B cell (primary cell): ENCODE results near the gene KCNH5. TPM values are rescaled to one million over a fixed set of nuclear protein-coding genes. Genes with fewer than 3 reads are reported as not detected.

ENCODE experiments used
- ATAC-seq: fragments of 200-7000 bp; cut with Tn5 transposase; one replicate; pipeline ENCODE4 v1.10.0; 2021; ENCODE audit warnings: low read depth, mild to moderate bottlenecking, moderate number of reproducible peaks, moderate library complexity
- CTCF ChIA-PET: fragments of 350-600 bp; sonication (Branson Sonifier 250); formaldehyde crosslinking; loops from one replicate; lab custom pipeline; 2021; ENCODE audit warnings: antibody characterized with exemption, inconsistent platforms; lab: Charles Lee
- POLR2A ChIA-PET: fragments of 350-600 bp; sonication (Branson Sonifier 250); formaldehyde crosslinking; loops from one replicate; lab custom pipeline; 2021; ENCODE audit warnings: antibody characterized with exemption; lab: Charles Lee
- DNase-seq: peaks from one replicate; pipeline ENCODE4 v3.0.0; 2013
- H2AFZ ChIP-seq: 2 replicates; pipeline ENCODE4 v1.6.1; 2012; ENCODE audit warnings: mild to moderate bottlenecking, low read depth, low read length; ENCODE audit not compliant: insufficient read depth, poor library complexity, severe bottlenecking
- H3K27ac ChIP-seq, 2 donors: 1 replicate in 1 of 2; 2 replicates in 1 of 2; pipeline ENCODE4 v1.5.1; 2012 to 2013; ENCODE audit warnings: low read length in 2 of 2, mild to moderate bottlenecking in 2 of 2, moderate library complexity in 1 of 2
- H3K27me3 ChIP-seq, 4 experiments: fragments of 200-600 bp in 1 of 4; sonication (generic) in 1 of 4; replicated peaks in 1 of 4; 1 replicate in 2 of 4; 2 replicates in 2 of 4; pipeline versions ENCODE4 v1.6.1 to v1.7.0; 2013 to 2016; ENCODE audit warnings: low read length in 3 of 4, mild to moderate bottlenecking in 2 of 4, mixed read lengths in 1 of 4, moderate library complexity in 1 of 4; ENCODE audit not compliant: insufficient read depth in 4 of 4, control insufficient read depth in 3 of 4; ENCODE audit errors: control extremely low read depth in 1 of 4
- H3K36me3 ChIP-seq, 2 experiments: replicated peaks in 1 of 2; 1 replicate in 1 of 2; 2 replicates in 1 of 2; pipeline versions ENCODE4 v1.6.1 to v1.7.1; 2013; ENCODE audit warnings: low read length in 1 of 2; ENCODE audit not compliant: insufficient read depth in 2 of 2, control insufficient read depth in 1 of 2; ENCODE audit errors: control extremely low read depth in 1 of 2, extremely low read depth in 1 of 2
- H3K4me1 ChIP-seq, 2 donors: fragments of 200-600 bp in 1 of 2; sonication (generic) in 1 of 2; 1 replicate in 1 of 2; 2 replicates in 1 of 2; pipeline versions ENCODE4 v1.5.1 to v1.6.1; 2013 to 2017; ENCODE audit warnings: low read length in 2 of 2; ENCODE audit not compliant: control insufficient read depth in 2 of 2, insufficient read depth in 2 of 2
- H3K4me2 ChIP-seq: replicated peaks from 2 replicates; pipeline ENCODE3; 2012; ENCODE audit warnings: mild to moderate bottlenecking, low read depth, low read length; ENCODE audit not compliant: poor library complexity, severe bottlenecking
- H3K4me3 ChIP-seq, 5 experiments: fragments of 200-600 bp in 1 of 5; sonication (generic) in 1 of 5; 1 replicate in 3 of 5; 2 replicates in 2 of 5; pipeline versions ENCODE4 v1.5.1 to v1.7.0; 2011 to 2016; ENCODE audit warnings: low read length in 4 of 5, mild to moderate bottlenecking in 4 of 5, low read depth in 2 of 5, control low read depth in 1 of 5, moderate library complexity in 1 of 5; ENCODE audit not compliant: insufficient read depth in 1 of 5; ENCODE audit errors: control extremely low read depth in 1 of 5, extremely low read depth in 1 of 5
- H3K79me2 ChIP-seq: fragments of 200-600 bp; sonication (generic); one replicate; pipeline ENCODE4 v1.6.0; 2016; ENCODE audit warnings: low read length; ENCODE audit not compliant: control insufficient read depth, insufficient read depth
- H3K9ac ChIP-seq: fragments of 200-600 bp; sonication (generic); 2 replicates; pipeline ENCODE4 v1.6.1; 2017; ENCODE audit warnings: mild to moderate bottlenecking, low read length, moderate library complexity
- H3K9me3 ChIP-seq, 3 donors: one replicate each; pipeline versions ENCODE4 v1.6.1 to v1.7.1; 2013; ENCODE audit warnings: low read length in 2 of 3; ENCODE audit not compliant: control insufficient read depth in 2 of 3, insufficient read depth in 1 of 3; ENCODE audit errors: control extremely low read depth in 1 of 3
- H4K20me1 ChIP-seq: 2 replicates; pipeline ENCODE4 v1.6.0; 2012; ENCODE audit warnings: mild to moderate bottlenecking, low read length; ENCODE audit not compliant: insufficient read depth, control insufficient read depth, poor library complexity, severe bottlenecking
- H3K27ac Mint-ChIP-seq: one replicate; pipeline ENCODE4 v1.8.0; 2021; ENCODE audit warnings: mixed read lengths
- H3K27me3 Mint-ChIP-seq: one replicate; pipeline ENCODE4 v1.8.0; 2021; ENCODE audit warnings: mixed read lengths
- H3K4me1 Mint-ChIP-seq: one replicate; pipeline ENCODE4 v1.8.0; 2021; ENCODE audit warnings: mixed read lengths
- H3K4me3 Mint-ChIP-seq: one replicate; pipeline ENCODE4 v1.8.0; 2021; ENCODE audit warnings: mixed read lengths
- H3K9me3 Mint-ChIP-seq: one replicate; pipeline ENCODE4 v1.8.0; 2022; ENCODE audit warnings: mixed read lengths; ENCODE audit not compliant: insufficient read depth
- EZH2 ChIP-seq: IDR thresholded peaks from 2 replicates; pipeline ENCODE4 v1.6.1; 2012; ENCODE audit warnings: borderline replicate concordance, low read depth, mild to moderate bottlenecking, moderate library complexity, low read length; ENCODE audit not compliant: insufficient read depth, poor library complexity, severe bottlenecking
- WGBS: methylation state at CpG from one replicate; pipeline ENCODE4 v1.1.5; 2013; ENCODE audit warnings: missing lambda C conversion rate; ENCODE audit not compliant: insufficient coverage; 5-methylcytosine and 5-hydroxymethylcytosine counted together
- intact Hi-C: fragments of 100-400 bp; cut with micrococcal nuclease; formaldehyde crosslinking; loops from one replicate; pipeline ENCODE4 v1.10.0; 2022
- polyA plus RNA-seq: library from polyadenylated mRNA; depleted of rRNA; stranded (reverse); fragments of >200 nt; gene quantifications from 2 replicates; pipeline ENCODE4 v1.2.3, GENCODE V29; 2012
- total RNA-seq, 2 donors: library from RNA; stranded (reverse); fragments of 120-200 nt in 1 of 2; gene quantifications; 1 replicate in 1 of 2; 2 replicates in 1 of 2; pipeline versions ENCODE4 v1.2.3 to v1.2.4, GENCODE V29; 2013 to 2022
- TF ChIP-seq, protein P1 (sequence below): fragments of 200-600 bp; IDR thresholded peaks from one replicate; pipeline ENCODE4 v1.8.0; 2022; ENCODE audit warnings: antibody characterized with exemption, mild to moderate bottlenecking

Gene KCNH5
- total and polyA plus RNA-seq, 2 donors (not counting 1 experiment from before 2014, with no cell fraction given): not detected

DNA sequence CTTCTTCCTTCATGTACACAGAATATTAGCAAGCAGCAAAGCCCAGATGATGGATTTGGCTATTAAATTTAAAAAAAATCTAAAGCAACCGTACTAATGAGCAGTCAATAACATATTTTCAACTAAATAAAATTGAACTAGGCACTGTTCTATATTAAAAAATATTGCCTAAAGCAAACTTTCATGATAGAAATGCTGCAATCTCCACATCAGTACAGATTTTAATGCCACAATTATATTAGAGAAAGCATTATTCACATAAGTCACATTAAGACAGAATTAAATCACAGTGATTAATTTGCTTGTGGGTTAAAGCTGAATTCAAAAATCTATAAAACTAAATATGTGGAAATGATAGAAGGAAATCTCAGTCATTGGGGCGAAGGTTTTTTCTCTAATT, 200.7 kb downstream of the KCNH5 start:
- Mint-ChIP-seq H3K4me1 (no peaks in the 10 kb centered on the region), H3K27ac (no peak overlapping the region), H3K9me3 (no peaks in the 10 kb centered on the region), H3K4me3 (no peak overlapping the region), H3K27me3 (no peaks in the 10 kb centered on the region)
- H3K79me2 ChIP-seq: no peaks in the 10 kb centered on the region
- H3K9ac ChIP-seq: no peak overlapping the region
- H2AFZ ChIP-seq: no peak overlapping the region
- WGBS: no CpG with 5 or more reads among the region's 2 CpGs
- POLR2A ChIA-PET: no interaction called here
- CTCF ChIA-PET: no interaction called here
- no peaks in the 10 kb centered on the region for H4K20me1 ChIP-seq
- H3K27ac ChIP-seq: no peak overlapping the region
- intact Hi-C loops: no loop called here
- no peaks in the 10 kb centered on the region for H3K4me1 ChIP-seq
- no peak overlapping the region for H3K4me3 ChIP-seq
- no peak for TF ChIP-seq EZH2
- TF ChIP-seq, protein P1, sequence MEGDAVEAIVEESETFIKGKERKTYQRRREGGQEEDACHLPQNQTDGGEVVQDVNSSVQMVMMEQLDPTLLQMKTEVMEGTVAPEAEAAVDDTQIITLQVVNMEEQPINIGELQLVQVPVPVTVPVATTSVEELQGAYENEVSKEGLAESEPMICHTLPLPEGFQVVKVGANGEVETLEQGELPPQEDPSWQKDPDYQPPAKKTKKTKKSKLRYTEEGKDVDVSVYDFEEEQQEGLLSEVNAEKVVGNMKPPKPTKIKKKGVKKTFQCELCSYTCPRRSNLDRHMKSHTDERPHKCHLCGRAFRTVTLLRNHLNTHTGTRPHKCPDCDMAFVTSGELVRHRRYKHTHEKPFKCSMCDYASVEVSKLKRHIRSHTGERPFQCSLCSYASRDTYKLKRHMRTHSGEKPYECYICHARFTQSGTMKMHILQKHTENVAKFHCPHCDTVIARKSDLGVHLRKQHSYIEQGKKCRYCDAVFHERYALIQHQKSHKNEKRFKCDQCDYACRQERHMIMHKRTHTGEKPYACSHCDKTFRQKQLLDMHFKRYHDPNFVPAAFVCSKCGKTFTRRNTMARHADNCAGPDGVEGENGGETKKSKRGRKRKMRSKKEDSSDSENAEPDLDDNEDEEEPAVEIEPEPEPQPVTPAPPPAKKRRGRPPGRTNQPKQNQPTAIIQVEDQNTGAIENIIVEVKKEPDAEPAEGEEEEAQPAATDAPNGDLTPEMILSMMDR: no peak
- H3K27me3 ChIP-seq: no peaks in the 10 kb centered on the region
- ATAC-seq: no peak
- H3K9me3 ChIP-seq: no peaks in the 10 kb centered on the region
- DNase-seq: no peak
- no peak overlapping the region for H3K4me2 ChIP-seq
- no peaks in the 10 kb centered on the region for H3K36me3 ChIP-seq

GRCh38 chr14:62824086-62824485, 221.2 kb downstream of the KCNH5 start:
- no peaks in the 10 kb centered on the region for H3K27me3 ChIP-seq
- Mint-ChIP-seq H3K4me3 (no peak overlapping the region), H3K27ac (no peak overlapping the region), H3K27me3 (no peaks in the 10 kb centered on the region), H3K4me1 (no peaks in the 10 kb centered on the region), H3K9me3 (peaks cover 2% of the 10 kb centered on the region)
- no peak for DNase-seq
- H2AFZ ChIP-seq: no peak overlapping the region
- WGBS: no CpG with 5 or more reads among the region's 2 CpGs
- H3K27ac ChIP-seq: no peak overlapping the region
- no peaks in the 10 kb centered on the region for H3K36me3 ChIP-seq
- H3K9me3 ChIP-seq: peaks cover 0 to 2% (median under 1%) of the 10 kb centered on the region in 3 donors
- ATAC-seq: no peak
- no peaks in the 10 kb centered on the region for H3K79me2 ChIP-seq
- H3K4me3 ChIP-seq: no peak overlapping the region
- ChIA-PET CTCF (no interaction called here), POLR2A (no interaction called here)
- intact Hi-C loops: no loop called here
- no peaks in the 10 kb centered on the region for H4K20me1 ChIP-seq
- H3K4me1 ChIP-seq: no peaks in the 10 kb centered on the region
- no peak overlapping the region for H3K4me2 ChIP-seq
- no peak overlapping the region for H3K9ac ChIP-seq
- TF ChIP-seq, protein P1: no peak
- no peak for TF ChIP-seq EZH2
